ENCODE results near the gene RHPN2.
"Not testable (repeated sequence)": the region's sequence is repeated elsewhere in the genome, so short reads cannot be mapped to it uniquely, and the experiment has no call there.

Gene RHPN2

GRCh38 chr19:33026602-33027001, 38.1 kb downstream of the RHPN2 start:
- not testable (repeated sequence) for DNase-seq

GRCh38 chr19:33025468-33026238, 39.0 kb downstream of the RHPN2 start:
- not testable (repeated sequence) for DNase-seq

GRCh38 chr19:33024398-33024797, 40.3 kb downstream of the RHPN2 start:
- no peak for DNase-seq

- DNase-seq, result no peak
These were observed 42.1 kb downstream of the RHPN2 start for GRCh38 chr19:33022472-33023116.

- not testable (repeated sequence) for DNase-seq
These were observed 53.8 kb downstream of the RHPN2 start for GRCh38 chr19:33010891-33011290.

- DNase-seq, result no peak
These were observed 56.0 kb downstream of the RHPN2 start for GRCh38 chr19:33008738-33009137.

GRCh38 chr19:33005440-33005839, 59.2 kb downstream of the RHPN2 start:
- DNase-seq, result no peak

GRCh38 chr19:33003424-33004024, 61.2 kb downstream of the RHPN2 start:
- DNase-seq, result not testable (repeated sequence)

- not testable (repeated sequence) for DNase-seq
These were observed 62.4 kb downstream of the RHPN2 start for GRCh38 chr19:33002126-33002865.

GRCh38 chr19:33000910-33001309, 63.8 kb downstream of the RHPN2 start:
- DNase-seq, result no peak

GRCh38 chr19:33000510-33000909, 64.2 kb downstream of the RHPN2 start:
- peak in 1 of 2 donors; percentile 18 for DNase-seq

GRCh38 chr19:32998722-32999121, 66.0 kb downstream of the RHPN2 start:
- no peak for DNase-seq

GRCh38 chr19:32997716-32998355, 66.9 kb downstream of the RHPN2 start:
- no peak for DNase-seq

GRCh38 chr19:32997061-32997464, 67.6 kb downstream of the RHPN2 start:
- not testable (repeated sequence) for DNase-seq

- DNase-seq, result not testable (repeated sequence)
These were observed 68.7 kb downstream of the RHPN2 start for GRCh38 chr19:32995966-32996365.

- no peak for DNase-seq
These were observed 76.0 kb downstream of the RHPN2 start for GRCh38 chr19:32988724-32989123.

- DNase-seq, result not testable (repeated sequence)
These were observed 76.4 kb downstream of the RHPN2 start for GRCh38 chr19:32988254-32988653.

GRCh38 chr19:32982488-32982887, 82.2 kb downstream of the RHPN2 start:
- not testable (repeated sequence) for DNase-seq

- DNase-seq, result not testable (repeated sequence)
These were observed 84.9 kb downstream of the RHPN2 start for GRCh38 chr19:32979807-32980206.

GRCh38 chr19:32977813-32978212, 86.9 kb downstream of the RHPN2 start:
- DNase-seq, result not testable (repeated sequence)

- DNase-seq, result no peak
These were observed 87.4 kb downstream of the RHPN2 start for GRCh38 chr19:32977280-32977679.

GRCh38 chr19:32976223-32976805, 88.4 kb downstream of the RHPN2 start:
- DNase-seq, result peak; percentile 51 to 75
